Prostate gland (tissue), 2 donors: ENCODE measurements around the gene PLOD2. TPM values are rescaled to one million over a fixed set of nuclear protein-coding genes. Genes with fewer than 3 reads are reported as not detected.
A peak's percentile ranks its signal among the peaks of the same experiment; 100 is the strongest.

Experiments used
- DNase-seq: peaks from one replicate; pipeline ENCODE4 v3.0.0-alpha.2; 2019; ENCODE audit warnings: low spot score
- H3K27ac ChIP-seq, 2 donors: fragments of 200-600 bp; sonication (generic); 2 replicates each; pipeline ENCODE4 v1.5.1; 2017 to 2019
- H3K27me3 ChIP-seq: fragments of 200-600 bp; sonication (generic); replicated peaks from 2 replicates; pipeline ENCODE4 v1.5.1; 2019; ENCODE audit not compliant: insufficient read depth
- H3K36me3 ChIP-seq, 2 donors: fragments of 200-600 bp; sonication (generic); 1 replicate in 1 of 2; 2 replicates in 1 of 2; pipeline versions ENCODE4 v1.5.1 to v1.8.1; 2017 to 2019
- H3K4me1 ChIP-seq: fragments of 200-600 bp; sonication (generic); replicated peaks from 2 replicates; pipeline ENCODE4 v1.5.1; 2019
- H3K4me3 ChIP-seq, 2 donors: fragments of 200-600 bp; sonication (generic); 2 replicates each; pipeline ENCODE4 v1.5.1; 2017 to 2019
- H3K9me3 ChIP-seq: fragments of 200-600 bp; sonication (generic); 2 replicates; pipeline ENCODE4 v1.5.1; 2017
- POLR2A ChIP-seq: fragments of 450-650 bp; IDR thresholded peaks from one replicate; pipeline ENCODE4 v1.6.1; 2016; ENCODE audit warnings: antibody characterized with exemption, mild to moderate bottlenecking
- POLR2AphosphoS5 ChIP-seq: sonication (generic); formaldehyde crosslinking; IDR thresholded peaks from one replicate; pipeline ENCODE4 v1.6.1; 2017; ENCODE audit warnings: antibody characterized with exemption
- WGBS: methylation state at CpG from one replicate; pipeline ENCODE4 v1.1.5; 2018; 5-methylcytosine and 5-hydroxymethylcytosine counted together
- intact Hi-C: fragments of 100-400 bp; cut with DNase I; formaldehyde crosslinking; loops from one replicate; pipeline ENCODE4 v1.14.2; 2022
- total RNA-seq, 2 donors: library from RNA; depleted of rRNA; stranded (reverse); fragments of >200 nt; gene quantifications; one replicate each; pipeline ENCODE4 v1.1.0, GENCODE V29; 2016
- TF ChIP-seq, protein P1 (sequence below), 4 experiments: fragments of 200-600 bp in 2 of 4; fragments of 450-650 bp in 2 of 4; sonication (generic) in 2 of 4; IDR thresholded peaks; 1 replicate in 3 of 4; 2 replicates in 1 of 4; pipeline ENCODE4 v1.5.1; 2016 to 2019; ENCODE audit warnings: antibody characterized with exemption in 4 of 4, mild to moderate bottlenecking in 2 of 4, moderate library complexity in 2 of 4

PLOD2 gene
- total RNA-seq, 2 donors from 2014 or later, result 10.7 to 14.6 TPM

DNA sequence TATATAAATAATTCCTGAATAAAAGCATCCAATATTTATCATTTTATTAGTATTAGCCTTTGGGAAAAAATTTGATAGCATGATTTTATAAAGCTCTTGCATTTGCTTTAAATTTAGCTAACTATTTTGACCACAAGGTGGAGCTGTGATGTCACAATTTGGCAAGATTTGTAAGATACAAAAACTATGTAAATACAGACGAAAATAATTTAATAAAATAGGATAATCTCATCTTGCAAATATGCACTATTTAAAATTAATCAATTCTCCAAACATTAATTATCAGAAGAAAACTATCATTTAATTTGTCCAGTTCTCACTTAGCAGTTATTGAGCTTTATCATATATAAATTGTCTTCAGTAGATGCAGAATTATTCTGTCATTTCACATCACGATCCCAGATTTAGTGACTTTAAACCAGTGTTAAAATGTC is 95.4 kb downstream of the PLOD2 start:
- TF ChIP-seq POLR2A, result no peak
- no peak for TF ChIP-seq POLR2AphosphoS5
- TF ChIP-seq, protein P1, sequence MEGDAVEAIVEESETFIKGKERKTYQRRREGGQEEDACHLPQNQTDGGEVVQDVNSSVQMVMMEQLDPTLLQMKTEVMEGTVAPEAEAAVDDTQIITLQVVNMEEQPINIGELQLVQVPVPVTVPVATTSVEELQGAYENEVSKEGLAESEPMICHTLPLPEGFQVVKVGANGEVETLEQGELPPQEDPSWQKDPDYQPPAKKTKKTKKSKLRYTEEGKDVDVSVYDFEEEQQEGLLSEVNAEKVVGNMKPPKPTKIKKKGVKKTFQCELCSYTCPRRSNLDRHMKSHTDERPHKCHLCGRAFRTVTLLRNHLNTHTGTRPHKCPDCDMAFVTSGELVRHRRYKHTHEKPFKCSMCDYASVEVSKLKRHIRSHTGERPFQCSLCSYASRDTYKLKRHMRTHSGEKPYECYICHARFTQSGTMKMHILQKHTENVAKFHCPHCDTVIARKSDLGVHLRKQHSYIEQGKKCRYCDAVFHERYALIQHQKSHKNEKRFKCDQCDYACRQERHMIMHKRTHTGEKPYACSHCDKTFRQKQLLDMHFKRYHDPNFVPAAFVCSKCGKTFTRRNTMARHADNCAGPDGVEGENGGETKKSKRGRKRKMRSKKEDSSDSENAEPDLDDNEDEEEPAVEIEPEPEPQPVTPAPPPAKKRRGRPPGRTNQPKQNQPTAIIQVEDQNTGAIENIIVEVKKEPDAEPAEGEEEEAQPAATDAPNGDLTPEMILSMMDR (IDR thresholded peaks at IDR 0.05), result peak; percentile 77 to 85 (median 84)
- H3K9me3 ChIP-seq, result no peaks in the 10 kb centered on the region
- no peaks in the 10 kb centered on the region for H3K36me3 ChIP-seq
- H3K4me3 ChIP-seq, result no peak overlapping the region
- peak; percentile 39 for DNase-seq
- H3K27ac ChIP-seq, result no peak overlapping the region
- WGBS, result 43% methylated on average over 2 of the region's 2 CpGs
- H3K4me1 ChIP-seq, result no peaks in the 10 kb centered on the region
- H3K27me3 ChIP-seq, result no peaks in the 10 kb centered on the region
- intact Hi-C loops, result loop anchor here (2.0 to 5.0 kb wide), 2 partner anchors 121 to 262 kb away; no protein-coding TSS in a partner anchor

DNA sequence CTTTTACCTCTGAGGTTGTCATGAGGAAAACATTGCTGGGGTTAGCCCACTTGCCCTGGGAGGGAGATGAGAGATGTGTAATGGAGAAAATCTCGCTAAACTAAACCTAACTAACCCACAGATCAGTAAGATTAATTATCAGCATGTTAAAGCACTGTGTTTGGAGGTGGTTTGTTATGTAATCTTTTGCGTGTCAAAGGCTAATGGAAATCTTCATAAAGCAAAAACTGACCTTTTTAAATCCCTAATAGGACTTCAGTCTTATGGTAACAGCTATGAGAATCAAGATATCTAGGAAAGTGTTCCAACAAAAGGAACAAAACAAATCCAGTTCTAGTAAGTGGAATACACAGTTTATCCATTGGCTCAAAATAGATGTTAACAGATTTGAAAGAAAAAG is 102.7 kb downstream of the PLOD2 start:
- intact Hi-C loops, result no loop called here
- Histone ChIP-seq H3K36me3 (no peaks in the 10 kb centered on the region), H3K4me1 (no peaks in the 10 kb centered on the region), H3K27ac (no peak overlapping the region), H3K27me3 (no peaks in the 10 kb centered on the region), H3K9me3 (no peaks in the 10 kb centered on the region), H3K4me3 (no peak overlapping the region)
- WGBS, result 82% methylated on average over 2 of the region's 2 CpGs
- TF ChIP-seq POLR2AphosphoS5 (no peak), POLR2A (no peak)
- TF ChIP-seq, protein P1 (IDR thresholded peaks at IDR 0.05), result no peak
- DNase-seq, result no peak

DNA sequence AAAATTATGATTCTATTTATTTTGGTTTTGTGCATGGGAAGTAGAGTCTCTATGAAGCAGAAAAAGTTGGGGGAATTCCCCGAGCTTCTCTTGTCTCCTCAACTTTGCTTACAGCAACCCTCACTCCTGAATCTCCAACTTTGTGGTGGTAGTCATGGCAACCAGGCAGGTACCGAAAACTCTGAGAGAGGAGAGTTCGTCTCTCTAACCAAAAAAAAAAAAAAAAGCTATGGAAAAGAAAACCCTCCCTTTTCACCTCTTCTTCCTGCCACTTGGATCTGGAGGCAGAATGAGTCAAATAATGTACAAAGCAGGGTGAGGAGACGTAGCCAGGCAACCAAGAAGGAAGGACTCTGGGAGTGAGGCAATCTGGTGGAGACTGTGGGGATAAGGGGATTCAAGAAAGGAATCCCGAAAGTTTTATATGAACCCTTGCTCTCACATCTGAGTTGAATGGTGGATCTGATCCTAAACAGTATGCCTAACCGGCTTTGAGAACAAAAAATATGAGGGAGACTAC is 108.1 kb downstream of the PLOD2 start:
- DNase-seq, result no peak
- Histone ChIP-seq H3K27me3 (no peaks in the 10 kb centered on the region), H3K4me3 (no peak overlapping the region), H3K27ac (no peak overlapping the region), H3K36me3 (no peaks in the 10 kb centered on the region), H3K4me1 (no peaks in the 10 kb centered on the region), H3K9me3 (no peaks in the 10 kb centered on the region)
- TF ChIP-seq, protein P1 (IDR thresholded peaks at IDR 0.05), result no peak
- TF ChIP-seq POLR2AphosphoS5 (no peak), POLR2A (no peak)
- WGBS, result 87% methylated on average over 6 of the region's 6 CpGs
- intact Hi-C loops, result no loop called here

DNA sequence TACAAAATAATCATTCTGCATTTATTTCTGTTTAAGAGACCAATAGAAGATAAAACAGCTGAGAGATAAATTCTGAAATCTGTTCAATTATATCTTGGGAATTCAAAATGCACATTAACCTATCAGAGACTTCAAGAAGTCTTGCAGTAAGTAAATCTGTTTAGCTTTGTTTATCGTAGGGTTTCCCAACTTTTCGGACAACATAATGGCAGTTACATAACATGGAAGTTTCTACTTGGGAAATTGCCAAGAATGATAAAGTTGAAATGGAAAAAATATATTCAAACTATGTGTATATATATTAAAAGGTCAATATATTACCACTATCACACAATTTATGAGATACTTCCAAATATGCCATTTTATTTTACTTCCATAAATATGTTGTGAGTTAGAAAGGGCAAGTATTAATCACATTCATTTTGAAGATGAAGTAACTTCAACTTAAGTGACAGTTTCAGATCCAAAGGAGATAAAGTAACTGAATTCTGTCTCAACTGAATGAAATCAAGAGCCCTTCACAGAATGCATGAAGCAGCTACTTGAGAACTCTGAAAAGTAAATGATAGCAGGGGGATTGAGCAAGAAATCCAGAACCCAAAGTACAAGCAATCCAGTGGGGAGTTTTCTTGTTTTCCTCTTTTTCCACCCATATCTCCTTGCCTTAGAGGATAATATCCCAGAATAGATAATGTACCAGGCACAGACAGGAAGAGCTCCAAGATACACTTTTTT is 108.8 kb downstream of the PLOD2 start:
- 74% methylated on average over 2 of the region's 2 CpGs for WGBS
- no peak for DNase-seq
- no peaks in the 10 kb centered on the region for H3K9me3 ChIP-seq
- H3K27ac ChIP-seq, result no peak overlapping the region
- no peaks in the 10 kb centered on the region for H3K36me3 ChIP-seq
- no peaks in the 10 kb centered on the region for H3K4me1 ChIP-seq
- intact Hi-C loops, result no loop called here
- no peak for TF ChIP-seq POLR2A
- TF ChIP-seq, protein P1 (IDR thresholded peaks at IDR 0.05), result no peak
- TF ChIP-seq POLR2AphosphoS5, result no peak
- H3K4me3 ChIP-seq, result no peak overlapping the region
- H3K27me3 ChIP-seq, result no peaks in the 10 kb centered on the region

DNA sequence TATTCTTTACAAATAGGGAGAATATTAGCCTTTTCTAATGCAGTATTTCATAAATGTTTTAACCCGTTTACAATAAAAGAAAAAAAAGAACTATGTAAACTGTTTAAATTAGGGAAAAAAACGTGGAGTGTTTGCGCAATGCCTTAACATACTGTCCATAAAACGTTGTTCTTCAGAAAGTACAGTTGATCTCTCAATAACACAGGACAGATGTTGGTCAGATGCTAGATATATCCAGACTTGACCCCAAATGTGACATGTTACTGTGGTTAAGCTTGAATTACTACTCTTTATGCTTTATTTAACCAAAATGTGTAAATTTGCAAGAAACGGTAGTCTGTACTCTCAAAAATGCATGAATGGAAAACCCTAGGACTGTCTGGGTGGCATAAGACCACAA is 110.3 kb downstream of the PLOD2 start:
- Histone ChIP-seq H3K9me3 (no peaks in the 10 kb centered on the region), H3K4me1 (no peaks in the 10 kb centered on the region), H3K27ac (no peak overlapping the region), H3K4me3 (no peak overlapping the region), H3K27me3 (no peaks in the 10 kb centered on the region), H3K36me3 (no peaks in the 10 kb centered on the region)
- no peak for DNase-seq
- intact Hi-C loops, result no loop called here
- TF ChIP-seq POLR2A (no peak), POLR2AphosphoS5 (no peak)
- TF ChIP-seq, protein P1 (IDR thresholded peaks at IDR 0.05), result no peak
- WGBS, result 57% methylated on average over 5 of the region's 5 CpGs
